HG03045 (cell line): ENCODE measurements around the gene LYVE1.
"Not testable (repeated sequence)": the region's sequence is repeated elsewhere in the genome, so short reads cannot be mapped to it uniquely, and the experiment has no call there.

Source experiments
- ATAC-seq: cut with Tn5 transposase; IDR thresholded peaks from one replicate; pipeline ENCODE4 v1.9.1; 2021; ENCODE audit warnings: mild to moderate bottlenecking, moderate library complexity; ENCODE audit not compliant: unreplicated experiment

The LYVE1 gene, protein sequence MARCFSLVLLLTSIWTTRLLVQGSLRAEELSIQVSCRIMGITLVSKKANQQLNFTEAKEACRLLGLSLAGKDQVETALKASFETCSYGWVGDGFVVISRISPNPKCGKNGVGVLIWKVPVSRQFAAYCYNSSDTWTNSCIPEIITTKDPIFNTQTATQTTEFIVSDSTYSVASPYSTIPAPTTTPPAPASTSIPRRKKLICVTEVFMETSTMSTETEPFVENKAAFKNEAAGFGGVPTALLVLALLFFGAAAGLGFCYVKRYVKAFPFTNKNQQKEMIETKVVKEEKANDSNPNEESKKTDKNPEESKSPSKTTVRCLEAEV

GRCh38 chr11:10568486-10568941 is at the start of gene LYVE1:
Gene LYVE1, minus strand, starts transcription at chr11:10568665. Its CDS starts 133 bp downstream, at chr11:10568532.
- no peak for ATAC-seq

DNA sequence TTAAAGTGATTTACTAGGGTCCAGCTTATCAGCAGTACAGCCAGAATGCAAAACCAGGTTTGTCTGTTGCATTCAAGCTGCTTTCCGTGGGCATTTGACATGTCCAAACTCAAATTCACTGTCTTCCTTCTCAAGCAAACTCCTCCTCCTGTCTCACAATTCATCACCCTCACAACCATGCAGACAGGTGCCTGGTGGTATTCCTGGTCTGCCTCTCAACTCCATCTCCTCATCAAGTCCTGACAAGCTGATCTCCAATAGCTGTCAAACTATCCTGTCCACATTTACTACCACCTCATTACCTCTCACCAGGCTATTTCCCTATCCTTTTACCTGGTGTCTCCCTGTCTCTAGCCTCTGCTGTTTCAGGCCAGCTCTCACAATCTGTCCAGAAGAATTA is 49.1 kb upstream of the LYVE1 start:
- ATAC-seq: no peak

- ATAC-seq: no peak
Observed at GRCh38 chr11:10611979-10612862, 43.8 kb upstream of the LYVE1 start.

DNA sequence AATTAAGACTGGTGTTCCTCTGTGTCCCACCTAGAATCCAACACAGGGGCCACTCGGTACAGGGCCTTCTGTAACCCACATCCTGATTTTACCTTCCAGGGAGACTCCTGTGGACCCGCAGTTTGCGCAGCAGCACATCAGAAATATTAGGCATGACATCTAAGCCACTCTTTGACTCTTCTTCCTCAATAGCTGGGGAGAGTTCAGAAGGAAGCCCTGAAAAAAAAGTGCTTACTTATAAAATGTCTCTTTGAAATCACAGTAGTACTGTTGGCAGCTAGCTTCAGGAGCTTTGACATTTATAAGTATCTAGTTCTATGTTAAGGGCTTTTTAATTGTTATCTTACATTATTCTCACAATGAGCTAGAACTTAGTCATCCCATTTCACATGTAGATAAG is 41.2 kb upstream of the LYVE1 start:
- no peak for ATAC-seq

GRCh38 chr11:10608584-10608983 is 40.1 kb upstream of the LYVE1 start:
- no peak for ATAC-seq

- no peak for ATAC-seq
Observed at GRCh38 chr11:10607462-10608132, 39.1 kb upstream of the LYVE1 start.

- ATAC-seq: no peak
Observed at GRCh38 chr11:10606536-10607208, 38.2 kb upstream of the LYVE1 start.

DNA sequence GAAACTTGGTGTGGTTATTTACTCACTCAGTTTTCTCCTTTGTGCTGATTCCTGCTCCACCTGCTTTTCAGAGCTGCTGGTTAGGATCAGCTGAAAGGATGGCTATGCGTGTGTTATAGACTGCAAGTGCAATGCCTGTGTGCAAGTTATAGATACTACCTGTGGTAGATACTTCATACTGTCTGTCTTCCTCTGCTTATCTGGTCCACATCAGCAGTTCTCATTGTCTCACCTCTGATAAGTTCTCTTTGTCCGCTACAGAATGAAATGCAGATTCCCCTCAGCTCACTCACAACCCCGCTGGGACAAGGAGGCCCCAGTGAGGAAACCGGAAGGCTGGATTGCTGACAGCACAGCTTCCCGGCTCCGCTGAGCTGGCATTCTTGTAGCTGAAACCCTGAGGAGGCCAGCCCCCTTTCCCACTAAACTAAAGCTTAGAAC is 37.5 kb upstream of the LYVE1 start:
- no peak for ATAC-seq

DNA sequence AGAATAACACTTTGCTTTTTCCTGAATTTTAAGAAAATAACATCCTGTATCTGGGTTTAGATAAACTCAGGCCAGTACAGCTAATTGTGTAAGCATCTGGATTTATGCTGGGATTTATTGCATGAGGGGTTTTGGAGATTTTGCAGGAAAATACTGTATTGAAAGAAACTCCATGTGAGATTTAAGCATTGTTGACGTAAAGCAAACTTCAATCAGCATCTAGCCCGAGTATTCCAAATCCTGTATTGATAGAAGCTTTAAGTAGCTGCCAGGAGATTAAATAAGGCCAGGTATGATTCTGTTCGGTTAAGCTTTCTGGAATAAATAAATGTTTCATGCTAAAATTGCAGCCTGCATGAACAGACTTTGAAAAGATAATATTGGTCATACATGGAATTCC is 36.3 kb upstream of the LYVE1 start:
- ATAC-seq: no peak

- ATAC-seq: no peak
Observed at GRCh38 chr11:10604340-10604748, 35.9 kb upstream of the LYVE1 start.

GRCh38 chr11:10603721-10604297 is 35.3 kb upstream of the LYVE1 start:
- ATAC-seq: no peak

GRCh38 chr11:10602945-10603344 is 34.5 kb upstream of the LYVE1 start:
- ATAC-seq: no peak

- no peak for ATAC-seq
Observed at GRCh38 chr11:10602366-10602765, 33.9 kb upstream of the LYVE1 start.

DNA sequence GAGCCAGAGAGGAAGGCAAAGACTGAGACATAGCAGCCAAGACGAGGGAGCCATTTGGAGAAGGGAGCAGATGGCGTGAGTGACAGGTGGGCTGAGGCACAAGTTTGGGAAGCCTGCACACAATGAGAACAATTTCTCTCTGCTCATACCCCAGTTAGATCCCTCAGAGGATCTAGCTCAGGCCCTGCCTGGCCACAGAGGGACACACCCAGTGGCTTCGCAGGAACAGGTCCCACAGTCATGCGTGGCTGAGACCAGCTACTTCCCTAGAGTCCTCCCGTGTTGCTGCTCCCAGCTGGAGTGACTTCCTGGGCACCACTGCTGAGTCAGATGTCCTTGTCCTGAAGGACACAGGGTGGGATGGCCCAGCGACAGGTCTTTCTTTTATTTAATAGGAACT is 33.4 kb upstream of the LYVE1 start:
- ATAC-seq: no peak

GRCh38 chr11:10600570-10601248 is 32.2 kb upstream of the LYVE1 start:
- no peak for ATAC-seq

GRCh38 chr11:10599388-10600175 is 31.1 kb upstream of the LYVE1 start:
- no peak for ATAC-seq

GRCh38 chr11:10598816-10599215 is 30.4 kb upstream of the LYVE1 start:
- no peak for ATAC-seq

- no peak for ATAC-seq
Observed at GRCh38 chr11:10597877-10598351, 29.4 kb upstream of the LYVE1 start.

DNA sequence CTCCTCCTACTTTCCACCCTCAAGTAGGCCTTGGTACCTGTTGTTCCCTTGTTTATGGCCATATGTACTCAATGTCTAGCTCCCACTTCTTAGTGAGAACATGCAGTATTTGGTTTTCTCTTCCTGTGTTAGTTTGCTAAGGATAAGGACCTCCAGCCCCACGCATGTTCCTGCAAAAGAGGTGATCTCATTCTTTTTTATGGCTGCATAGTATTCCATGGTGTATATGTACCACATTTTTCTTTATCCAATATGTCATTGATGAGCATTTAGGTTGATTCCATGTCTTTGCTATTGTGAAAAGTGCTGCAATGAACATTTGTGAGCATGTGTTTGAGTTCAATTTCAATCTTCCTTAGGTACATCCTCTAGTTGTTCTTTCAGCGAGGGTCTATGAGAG is 27.4 kb upstream of the LYVE1 start:
- ATAC-seq: not testable (repeated sequence)
